ENCODE measurements around the gene UGGT2. TPM values are rescaled to one million over a fixed set of nuclear protein-coding genes. Genes with fewer than 3 reads are reported as not detected.

UGGT2 gene
- total and polyA plus RNA-seq, 9 of the 15 experiments (the other 6 are each of a cell fraction or from before 2014, with no cell fraction given), result 3.5 to 24.5 (median 18.3) TPM

DNA sequence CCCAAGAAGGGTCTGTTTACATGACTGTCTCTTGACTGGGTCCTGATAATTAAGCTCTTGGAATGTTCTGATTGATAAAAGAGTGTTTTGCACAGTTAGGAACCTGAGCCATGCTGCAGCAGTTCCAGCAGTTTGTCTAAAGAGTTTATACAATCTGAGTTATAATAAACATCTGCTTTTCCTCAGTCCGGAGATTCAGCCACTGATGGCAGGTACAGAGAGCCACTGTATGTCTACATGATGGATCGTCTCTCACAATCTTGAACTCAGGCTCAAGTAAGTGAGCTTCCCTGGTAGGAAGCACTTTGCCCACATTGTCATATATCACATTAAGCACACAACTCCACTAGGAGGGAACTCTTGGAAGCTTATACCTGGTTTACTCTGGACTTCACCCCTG lies 84.3 kb downstream of the UGGT2 start (continued):
- TF ChIP-seq MBD1 (CRISPR knock-in tag; IDR thresholded peaks at IDR 0.05), result no peak

DNA sequence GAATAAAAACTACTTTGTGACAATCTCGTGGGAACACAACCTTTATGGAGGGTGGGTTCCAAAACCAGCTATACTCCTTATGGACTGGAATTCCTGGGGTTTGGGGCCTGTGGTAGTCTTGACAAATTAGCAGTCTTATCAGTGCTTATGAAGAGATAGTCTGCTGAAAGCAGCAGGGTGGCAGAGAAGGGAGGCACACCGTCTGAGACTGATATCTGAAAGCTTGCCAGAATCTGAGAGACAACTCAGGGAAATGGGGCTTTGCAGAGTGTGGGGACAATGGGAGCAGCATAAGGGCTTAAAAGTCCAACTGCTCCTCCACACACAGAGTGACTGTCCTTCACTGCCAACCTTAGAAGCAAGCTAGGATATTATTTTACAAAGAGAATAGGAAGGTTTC lies 95.9 kb downstream of the UGGT2 start:
- Histone ChIP-seq H3K4me2 (ENCODE audit: insufficient read depth, low read length) (no peak overlapping the region), H2AFZ (ENCODE audit: low read depth, low read length) (no peak overlapping the region), H3K9me3 (replicated peaks; ENCODE audit: control insufficient read depth, insufficient read depth, low read depth, low read length) (no peaks in the 10 kb centered on the region), H3K36me3 (ENCODE audit: control insufficient read depth, insufficient read depth, low read length) (no peaks in the 10 kb centered on the region), H3K9ac (ENCODE audit: insufficient read depth in 1 of 2, low read depth in 2 of 2, low read length in 2 of 2) (no peak overlapping the region), H4K20me1 (replicated peaks; ENCODE audit: control insufficient read depth, insufficient read depth, low read length) (no peaks in the 10 kb centered on the region), H3K4me3 (no peak overlapping the region), H3K79me2 (ENCODE audit: control insufficient read depth, insufficient read depth, low read length) (no peaks in the 10 kb centered on the region), H3K27me3 (ENCODE audit: control insufficient read depth in 2 of 2, insufficient read depth in 2 of 2, low read length in 2 of 2) (no peaks in the 10 kb centered on the region), H3K27ac (ENCODE audit: extremely low read depth, low read depth, low read length) (no peak overlapping the region), H3K4me1 (replicated peaks in 1 of 2; ENCODE audit: control insufficient read depth in 2 of 2, insufficient read depth in 2 of 2, low read length in 2 of 2) (peaks cover 0 to 4% of the 10 kb centered on the region in 2 experiments; a peak in 2 of 5 replicates), H3K9me1 (ENCODE audit: control insufficient read depth, insufficient read depth, low read length) (no peaks in the 10 kb centered on the region)
- TF ChIP-seq SRF (CRISPR knock-in tag; IDR thresholded peaks at IDR 0.05) (peak in 1 of 2 experiments; percentile 46; a peak in 1 of 4 replicates), MEIS2 (IDR thresholded peaks at IDR 0.05; ENCODE audit: partially characterized antibody) (peak; percentile 3), ZBTB1 (CRISPR knock-in tag; IDR thresholded peaks at IDR 0.05; ENCODE audit: borderline replicate concordance, low read depth) (no peak)
- ChIA-PET CTCF (ENCODE audit: low intra/inter-chr PET ratio) (no interaction called here), POLR2A (no interaction called here)
- intact Hi-C loops (cut with micrococcal nuclease) (no loop called here), in situ Hi-C loops (cut with MboI) (no loop called here)
- peak in 2 of 4 experiments; percentile 4 to 25 for DNase-seq (ENCODE audit: extremely low read depth in 1 of 4, low spot score in 3 of 4)
- no peak for FAIRE-seq
- BruUV-seq (replicated peaks), result no TSS peak
- WGBS (ENCODE audit: insufficient coverage, low coverage, missing lambda C conversion rate), result 0% methylated on average over 1 of the region's 2 CpGs
- peak; percentile 84 for ATAC-seq
